Measurements from ENCODE around the gene BABAM1.

DNA sequence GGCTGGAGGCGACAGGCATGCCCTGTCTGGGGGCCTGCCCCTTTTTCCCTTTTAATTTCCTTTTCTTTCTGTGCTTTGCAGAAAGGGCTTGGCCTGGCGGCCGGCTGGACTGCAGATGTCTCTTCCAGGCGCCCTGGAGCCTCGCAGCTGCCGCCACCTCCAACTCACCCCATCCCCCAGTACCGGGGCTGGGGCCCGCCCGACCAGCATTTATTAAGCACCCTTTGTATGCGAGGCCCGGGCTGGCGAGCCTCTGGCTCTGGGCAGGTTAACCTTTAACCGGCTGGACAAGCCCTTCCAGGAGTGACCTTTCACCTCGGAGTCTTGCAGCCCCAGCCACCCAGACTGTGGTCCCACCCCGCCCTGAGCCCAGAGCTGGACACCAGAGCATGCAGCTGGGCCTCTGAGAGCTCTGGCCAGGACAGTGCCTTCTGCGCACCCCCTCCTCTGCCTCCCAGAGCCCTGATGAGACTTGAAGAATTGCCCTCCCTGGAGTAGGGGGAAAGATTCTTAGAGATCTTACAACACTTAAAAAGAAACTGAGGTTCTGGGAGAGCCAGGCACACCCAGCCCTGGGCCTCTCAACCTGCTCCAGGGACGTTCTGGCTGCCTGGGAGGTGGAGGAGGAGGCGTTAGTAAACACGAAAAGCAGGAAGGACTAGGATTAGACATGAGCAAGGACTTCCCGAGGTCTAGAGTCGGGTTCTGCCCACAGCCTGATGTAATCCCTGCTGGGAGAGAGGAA, 20.4 kb upstream of the BABAM1 start:
- TF ChIP-seq EZH2phosphoT487 (IDR thresholded peaks at IDR 0.05; ENCODE audit: borderline replicate concordance, low read length) = no peak
- no peak for TF ChIP-seq CTCF (IDR thresholded peaks at IDR 0.05; ENCODE audit: low read depth, low read length, poor library complexity, severe bottlenecking)

Measured in DOHH2 (cell line).